Activated CD4-positive, alpha-beta T cell treated with anti-CD3 and anti-CD28 coated beads, Interleukin-2, amount 50 U/mL, for 16 hours (primary cell): ENCODE measurements around the gene PLCD1.

Experiments used
- DNase-seq: peaks from one replicate; pipeline ENCODE4 v3.0.0-alpha.2; 2020

The PLCD1 gene

GRCh38 chr3:38016410-38016809, 13.0 kb downstream of the PLCD1 start:
- no peak for DNase-seq

- no peak for DNase-seq
Observed at GRCh38 chr3:38015984-38016383, 13.5 kb downstream of the PLCD1 start.

DNA sequence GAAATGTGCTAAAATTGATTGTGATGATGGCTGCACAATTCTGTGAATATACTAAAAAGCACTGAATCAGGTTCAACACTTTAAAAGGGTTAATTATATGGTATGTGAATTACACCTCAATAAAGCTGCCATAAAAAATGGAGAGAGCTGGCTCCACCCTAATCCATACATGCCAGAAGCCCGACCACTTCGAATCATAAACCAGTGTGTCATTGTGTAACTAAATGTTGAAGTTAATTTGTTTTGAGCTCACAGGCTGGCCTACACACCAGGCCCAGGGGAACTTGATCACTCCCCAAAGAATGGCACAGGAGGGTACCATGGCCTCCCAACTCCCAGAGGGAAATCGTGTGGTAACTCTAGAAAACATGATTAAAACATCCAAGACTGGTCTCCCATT, 14.0 kb downstream of the PLCD1 start:
- DNase-seq = no peak

- DNase-seq = no peak
Observed at GRCh38 chr3:38011111-38011510, 18.3 kb downstream of the PLCD1 start.

DNA sequence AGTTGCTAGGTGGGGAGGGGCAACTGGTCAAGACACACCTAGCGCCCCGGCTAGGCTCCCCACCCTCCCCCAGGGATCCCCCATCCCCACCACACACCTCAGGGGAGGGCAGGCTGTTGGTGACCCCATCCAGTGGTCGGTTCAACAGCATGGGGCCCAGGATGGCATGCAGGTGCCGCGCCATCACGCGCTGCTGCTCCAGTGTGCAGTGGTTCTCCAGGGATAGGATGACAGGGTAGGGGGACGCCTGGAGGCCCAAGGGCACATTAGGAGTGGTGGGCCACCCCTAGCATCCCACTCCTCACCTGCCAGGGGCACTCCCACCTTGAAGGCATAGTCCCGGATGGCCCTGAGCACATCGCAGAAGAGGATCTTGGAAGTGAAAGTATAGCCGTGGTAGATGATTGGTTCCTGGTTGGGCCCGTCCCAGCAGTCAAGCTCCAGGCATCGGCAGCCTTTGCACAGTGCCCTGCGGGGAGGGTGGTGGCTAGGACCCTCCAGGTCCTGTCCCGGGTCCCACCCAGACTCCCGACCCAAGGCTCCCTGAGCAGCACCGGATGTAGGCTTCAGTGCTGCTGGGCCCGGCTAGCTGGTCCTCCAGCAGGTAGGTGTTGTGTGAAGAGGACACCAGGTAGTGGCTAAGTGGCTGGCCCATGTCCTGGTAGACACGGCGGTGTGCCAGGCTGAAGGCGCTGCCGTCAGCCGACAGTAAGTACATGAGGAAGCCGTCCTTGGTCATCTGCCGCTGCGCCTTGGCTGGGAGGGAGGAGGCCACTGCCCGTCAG, 19.4 kb downstream of the PLCD1 start:
- DNase-seq = no peak

GRCh38 chr3:38008971-38009580, 20.4 kb downstream of the PLCD1 start:
- no peak for DNase-seq

DNA sequence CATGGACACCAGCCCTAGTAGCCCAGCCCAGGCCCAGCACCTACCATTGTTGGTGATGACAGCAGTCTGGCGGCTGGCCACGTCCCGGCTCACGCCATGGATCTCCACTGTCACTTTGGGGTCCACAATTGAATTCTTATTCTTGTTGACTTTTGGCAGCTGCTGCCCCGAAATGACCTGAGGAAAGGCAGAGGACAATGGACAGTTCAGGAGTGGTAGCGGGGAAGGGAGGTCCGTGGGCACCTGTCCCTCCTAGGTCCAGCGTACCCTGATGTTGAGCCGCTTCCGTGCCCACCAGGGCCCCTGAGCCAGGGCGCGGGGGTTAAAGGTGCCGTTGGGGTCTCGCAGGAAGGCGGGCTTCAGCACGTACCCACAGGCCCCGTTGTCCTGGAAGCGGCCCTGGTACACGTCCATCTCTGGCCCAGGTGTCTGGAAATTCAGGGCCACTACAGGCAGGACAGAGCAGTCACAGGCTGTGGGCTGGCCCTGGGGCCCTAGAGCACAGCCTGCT, 21.2 kb downstream of the PLCD1 start:
- no peak for DNase-seq

DNA sequence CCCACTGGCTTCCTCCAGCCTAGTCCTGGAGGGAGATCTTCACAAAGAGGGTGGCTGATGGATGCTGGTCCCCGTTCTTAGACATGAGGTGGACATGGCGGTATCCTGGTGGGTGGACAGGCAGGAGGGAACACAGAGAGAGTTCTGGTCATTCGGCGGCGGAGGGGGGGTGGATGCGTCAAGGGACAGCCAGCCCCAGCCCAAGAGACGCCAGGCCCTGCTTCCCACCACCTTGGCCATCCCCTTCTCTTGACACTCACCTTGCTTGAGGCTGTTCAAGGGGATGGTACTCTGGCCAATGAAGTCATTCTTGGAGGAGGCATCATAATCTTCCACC, 21.7 kb downstream of the PLCD1 start:
- no peak for DNase-seq

- DNase-seq = no peak
Observed at GRCh38 chr3:38006445-38006995, 22.9 kb downstream of the PLCD1 start.

DNA sequence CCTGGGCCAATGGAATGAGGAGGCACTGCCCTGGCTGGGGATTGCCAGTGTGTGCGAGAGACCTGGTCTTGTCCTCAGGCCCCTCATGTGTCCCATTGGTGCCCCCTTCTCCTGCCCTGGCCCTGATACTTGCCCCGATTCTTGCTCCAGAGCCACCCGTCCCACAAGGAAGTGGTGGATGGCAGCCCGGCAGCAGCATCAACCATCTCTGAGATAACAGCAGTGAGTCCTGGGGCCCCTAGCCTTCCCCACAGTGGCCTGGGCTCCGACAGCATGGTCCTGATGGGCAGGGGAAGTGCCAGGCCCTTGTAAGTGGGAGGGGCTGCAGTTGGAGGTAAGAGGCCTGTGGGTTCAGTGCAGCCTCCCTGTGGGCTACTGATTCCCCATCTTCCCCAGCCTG, 23.4 kb downstream of the PLCD1 start:
- DNase-seq = no peak

DNA sequence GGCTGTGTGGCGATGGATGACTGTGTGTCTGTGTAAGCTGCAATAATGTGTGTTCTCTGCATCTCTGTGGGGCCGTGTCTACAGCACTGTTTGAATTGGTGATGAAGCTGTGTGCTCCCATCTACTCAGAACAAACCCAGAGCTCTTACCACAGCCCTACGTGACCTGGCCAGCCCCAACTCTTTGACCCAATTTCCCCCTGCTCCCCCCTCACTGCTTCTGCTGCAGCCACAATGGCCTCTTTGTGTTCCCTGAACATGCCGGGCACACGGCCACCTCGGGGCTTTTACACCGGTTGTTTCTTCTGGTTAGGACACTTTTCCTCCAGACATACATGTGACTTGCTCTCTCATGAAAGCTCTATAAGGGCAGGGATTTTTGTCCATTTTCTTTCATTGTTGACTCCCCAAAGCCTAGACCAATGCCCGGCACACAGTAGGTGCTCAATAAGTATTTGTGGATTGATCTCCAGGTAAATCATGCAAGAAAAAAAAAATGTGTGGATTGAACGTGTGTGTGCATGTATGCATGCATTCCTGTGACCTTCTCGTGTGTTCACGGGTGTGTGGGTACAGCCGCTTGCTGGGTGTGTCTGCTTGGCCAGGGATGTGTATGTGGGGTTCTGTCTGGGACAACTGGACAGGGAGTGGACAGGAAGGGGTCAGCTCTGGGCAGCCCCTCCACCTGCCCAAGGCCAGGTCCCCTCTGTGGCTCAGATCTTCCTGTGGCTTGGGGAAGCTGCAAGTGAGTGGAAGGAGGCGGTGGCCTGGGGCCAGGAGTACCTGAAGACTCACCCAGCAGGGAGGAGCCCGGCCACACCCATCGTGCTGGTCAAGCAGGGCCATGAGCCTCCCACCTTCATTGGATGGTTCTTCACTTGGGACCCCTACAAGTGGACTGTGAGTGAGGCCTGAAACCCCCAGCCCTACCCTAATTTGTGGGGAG, 24.1 kb downstream of the PLCD1 start:
- DNase-seq = no peak

GRCh38 chr3:38004415-38005075, 24.9 kb downstream of the PLCD1 start:
- DNase-seq = peak; percentile 51

GRCh38 chr3:38003817-38004414, 25.5 kb downstream of the PLCD1 start:
- DNase-seq = no peak

DNA sequence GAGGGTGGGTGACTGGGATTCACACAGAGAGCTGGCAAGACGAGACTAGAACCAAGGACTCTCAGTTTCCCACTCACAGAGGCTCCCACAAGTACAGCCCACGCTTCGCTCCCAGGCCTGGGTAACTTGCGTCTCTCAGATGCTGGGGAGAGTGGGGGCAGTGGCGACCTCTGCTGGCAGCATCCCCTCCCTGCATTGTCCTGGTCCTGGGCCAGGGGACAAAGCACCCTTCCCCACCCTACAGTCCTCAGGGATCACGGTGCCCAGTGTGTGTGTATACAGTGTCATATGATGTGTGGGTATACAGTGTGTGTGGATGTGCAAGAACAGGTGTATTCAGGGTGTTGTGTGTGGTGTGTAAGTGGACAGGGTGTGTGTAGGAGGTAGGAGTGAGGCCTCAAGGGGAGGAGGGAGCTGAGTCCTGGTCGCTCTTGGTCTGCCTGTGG, 26.0 kb downstream of the PLCD1 start:
- DNase-seq = peak; percentile 53

DNA sequence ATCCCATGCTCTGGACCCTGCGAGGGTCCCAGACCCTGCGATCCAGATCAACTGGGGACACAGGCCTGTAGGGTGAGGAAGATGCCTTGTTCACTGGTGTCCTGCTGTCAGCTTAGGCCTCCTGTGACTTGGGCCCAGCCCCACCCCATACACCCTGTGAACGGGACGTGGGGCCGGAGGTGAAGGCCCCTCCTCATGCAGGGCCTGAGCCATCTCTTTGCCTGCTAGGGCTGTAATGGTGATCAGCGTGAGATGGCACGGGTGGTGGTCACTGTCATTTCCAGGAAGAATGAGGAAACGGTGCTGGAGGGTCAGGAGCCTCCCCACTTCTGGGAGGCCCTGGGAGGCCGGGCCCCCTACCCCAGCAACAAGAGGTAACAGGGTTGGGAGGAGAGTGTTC, 26.5 kb downstream of the PLCD1 start:
- no peak for DNase-seq

DNA sequence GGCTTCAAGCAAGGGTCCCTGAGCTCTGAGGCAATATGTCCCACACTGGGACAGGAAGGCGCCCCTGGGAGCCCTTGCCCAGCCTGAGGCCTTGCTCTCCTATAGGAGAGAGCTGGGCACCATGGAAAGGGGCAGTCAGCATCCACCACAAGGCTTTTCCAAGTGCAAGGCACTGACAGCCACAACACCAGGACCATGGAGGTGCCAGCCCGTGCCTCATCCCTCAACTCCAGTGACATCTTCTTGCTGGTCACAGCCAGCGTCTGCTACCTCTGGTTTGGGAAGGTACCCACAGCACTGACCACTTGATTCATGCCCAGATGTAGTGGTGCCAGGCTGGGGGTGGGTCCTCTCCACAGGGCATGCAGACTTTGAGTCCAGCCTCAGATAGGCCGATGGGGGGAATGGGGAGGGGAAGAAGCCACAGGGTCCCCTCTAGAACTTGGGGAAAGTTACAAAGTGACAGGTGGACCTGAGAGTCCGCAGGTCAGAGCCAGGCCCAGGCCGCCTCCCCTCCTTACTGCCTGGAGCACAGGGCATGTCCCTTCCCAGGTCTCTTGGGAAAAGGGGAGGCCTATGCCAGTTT, 27.1 kb downstream of the PLCD1 start:
- no peak for DNase-seq

DNA sequence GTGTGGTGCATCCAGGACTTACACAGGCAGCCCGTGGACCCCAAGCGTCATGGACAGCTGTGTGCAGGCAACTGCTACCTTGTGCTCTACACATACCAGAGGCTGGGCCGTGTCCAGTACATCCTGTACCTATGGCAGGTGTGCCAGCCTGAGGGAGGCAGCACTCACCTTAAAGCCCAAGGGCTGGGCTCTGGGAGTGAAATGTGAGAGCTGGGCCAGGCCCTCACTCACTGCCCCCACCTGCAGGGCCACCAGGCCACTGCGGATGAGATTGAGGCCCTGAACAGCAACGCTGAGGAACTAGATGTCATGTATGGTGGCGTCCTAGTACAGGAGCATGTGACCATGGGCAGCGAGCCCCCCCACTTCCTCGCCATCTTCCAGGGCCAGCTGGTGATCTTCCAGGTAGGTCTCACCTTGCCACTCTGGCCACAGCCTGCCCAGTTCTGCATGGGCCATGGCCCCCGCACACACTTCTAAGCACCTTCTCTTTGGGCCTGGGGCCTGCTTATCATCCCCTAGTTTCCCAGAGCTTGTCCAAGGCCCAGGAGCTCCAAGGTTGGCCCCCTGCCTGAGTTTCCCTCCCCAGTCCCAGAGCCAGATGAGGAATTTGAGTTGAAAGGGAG, 27.9 kb downstream of the PLCD1 start:
- DNase-seq = no peak

DNA sequence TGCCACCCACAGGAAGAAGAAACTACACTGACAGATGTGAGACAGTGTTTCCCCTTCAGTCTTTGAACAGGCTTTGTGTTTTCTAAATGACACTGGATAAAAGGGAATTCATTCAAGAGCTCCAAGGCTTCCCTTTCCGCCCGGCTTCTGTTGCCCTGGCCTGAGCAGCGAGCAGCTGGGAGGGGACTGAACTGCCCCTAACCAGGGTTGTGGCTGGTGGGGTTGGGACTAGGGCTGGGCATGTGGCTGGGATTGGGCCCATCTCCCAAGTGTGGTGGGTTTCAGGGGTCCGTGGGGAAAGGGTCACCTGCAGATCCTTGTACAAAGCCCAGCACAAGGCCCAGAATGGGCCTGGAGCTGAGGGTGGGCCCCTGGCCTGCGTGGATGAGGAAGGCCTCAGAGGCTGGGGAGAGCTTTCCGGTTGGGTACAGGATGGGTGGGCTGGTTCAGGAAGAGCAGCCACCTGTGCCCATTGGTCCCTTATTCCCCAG, 28.4 kb downstream of the PLCD1 start:
- DNase-seq = no peak

GRCh38 chr3:38000242-38000916, 29.1 kb downstream of the PLCD1 start:
- no peak for DNase-seq

DNA sequence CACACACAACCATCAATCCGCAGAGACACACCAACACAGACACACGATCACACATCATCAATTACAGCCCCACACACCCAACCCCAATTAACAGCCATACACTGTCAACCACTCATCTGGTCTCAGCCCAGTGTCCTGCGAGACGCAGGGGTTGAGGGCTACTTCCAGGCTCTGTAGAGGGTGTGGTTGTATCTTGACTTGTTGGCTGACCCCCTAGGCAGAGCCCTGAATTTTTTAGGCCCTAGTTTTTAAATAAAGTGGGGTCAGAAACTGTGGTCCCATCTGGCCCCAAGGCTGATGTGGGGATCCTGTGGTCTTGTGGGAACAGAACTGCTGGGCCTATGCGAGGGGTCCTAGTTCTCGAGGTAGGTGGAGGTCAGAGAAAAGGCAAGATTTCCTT, 29.6 kb downstream of the PLCD1 start:
- DNase-seq = no peak
